Ishikawa (cell line): ENCODE measurements around the gene GASK1A.

Experiments
- CEBPB ChIP-seq: IDR thresholded peaks from 2 replicates; pipeline ENCODE4 v1.6.1; 2012
- CREB1 ChIP-seq: IDR thresholded peaks from 2 replicates; pipeline ENCODE4 v1.6.1; 2012; ENCODE audit warnings: low read depth
- EGR1 ChIP-seq: IDR thresholded peaks from 2 replicates; pipeline ENCODE4 v1.6.1; 2012
- EP300 ChIP-seq: IDR thresholded peaks from 2 replicates; pipeline ENCODE4 v1.6.1; 2012; ENCODE audit warnings: borderline replicate concordance
- FOXM1 ChIP-seq: IDR thresholded peaks from 2 replicates; pipeline ENCODE4 v1.6.1; 2012; ENCODE audit warnings: low read depth, borderline replicate concordance
- MAX ChIP-seq: IDR thresholded peaks from 2 replicates; pipeline ENCODE4 v1.6.1; 2012
- NFIC ChIP-seq: IDR thresholded peaks from 2 replicates; pipeline ENCODE4 v1.6.1; 2012
- RAD21 ChIP-seq: IDR thresholded peaks from 2 replicates; pipeline ENCODE4 v1.6.1; 2012; ENCODE audit warnings: low read depth
- REST ChIP-seq: IDR thresholded peaks from 2 replicates; pipeline ENCODE4 v1.6.1; 2012; ENCODE audit warnings: low read depth, mild to moderate bottlenecking
- TAF1 ChIP-seq: IDR thresholded peaks from 2 replicates; pipeline ENCODE4 v1.6.1; 2012; ENCODE audit warnings: low read depth, mild to moderate bottlenecking
- TCF12 ChIP-seq: IDR thresholded peaks from 2 replicates; pipeline ENCODE4 v1.6.1; 2012; ENCODE audit warnings: low read depth
- TEAD4 ChIP-seq: IDR thresholded peaks from 2 replicates; pipeline ENCODE4 v1.6.1; 2012
- USF1 ChIP-seq: IDR thresholded peaks from 2 replicates; pipeline ENCODE4 v1.6.1; 2012
- YY1 ChIP-seq: IDR thresholded peaks from 2 replicates; pipeline ENCODE4 v1.6.1; 2012; ENCODE audit warnings: low read depth
- ZBTB7A ChIP-seq: IDR thresholded peaks from 2 replicates; pipeline ENCODE4 v1.6.1; 2012; ENCODE audit warnings: low read depth

GASK1A gene

GRCh38 chr3:43006825-43007224 lies 27.7 kb downstream of the GASK1A start:
- TF ChIP-seq NFIC: no peak
- TF ChIP-seq EP300: no peak
- no peak for TF ChIP-seq TCF12
- TF ChIP-seq RAD21: no peak
- TF ChIP-seq YY1: no peak
- TF ChIP-seq EGR1: no peak
- no peak for TF ChIP-seq ZBTB7A
- no peak for TF ChIP-seq FOXM1
- no peak for TF ChIP-seq TAF1
- TF ChIP-seq REST: no peak
- TF ChIP-seq CEBPB: no peak
- no peak for TF ChIP-seq CREB1
- TF ChIP-seq TEAD4: no peak
- TF ChIP-seq MAX: no peak
- no peak for TF ChIP-seq USF1

- no peak for TF ChIP-seq MAX
- TF ChIP-seq TCF12: no peak
- TF ChIP-seq ZBTB7A: no peak
- no peak for TF ChIP-seq YY1
- no peak for TF ChIP-seq TEAD4
- no peak for TF ChIP-seq USF1
- no peak for TF ChIP-seq FOXM1
- TF ChIP-seq NFIC: no peak
- TF ChIP-seq REST: no peak
- TF ChIP-seq TAF1: no peak
- no peak for TF ChIP-seq EP300
- TF ChIP-seq CEBPB: no peak
- TF ChIP-seq RAD21: no peak
- TF ChIP-seq CREB1: no peak
Observed at GRCh38 chr3:43009547-43009946, 30.4 kb downstream of the GASK1A start.

- TF ChIP-seq TAF1 (no peak), ZBTB7A (no peak), MAX (no peak), EP300 (no peak), REST (no peak), YY1 (no peak), NFIC (no peak), EGR1 (no peak)
Observed at GRCh38 chr3:43010638-43011037, 31.5 kb downstream of the GASK1A start.

DNA sequence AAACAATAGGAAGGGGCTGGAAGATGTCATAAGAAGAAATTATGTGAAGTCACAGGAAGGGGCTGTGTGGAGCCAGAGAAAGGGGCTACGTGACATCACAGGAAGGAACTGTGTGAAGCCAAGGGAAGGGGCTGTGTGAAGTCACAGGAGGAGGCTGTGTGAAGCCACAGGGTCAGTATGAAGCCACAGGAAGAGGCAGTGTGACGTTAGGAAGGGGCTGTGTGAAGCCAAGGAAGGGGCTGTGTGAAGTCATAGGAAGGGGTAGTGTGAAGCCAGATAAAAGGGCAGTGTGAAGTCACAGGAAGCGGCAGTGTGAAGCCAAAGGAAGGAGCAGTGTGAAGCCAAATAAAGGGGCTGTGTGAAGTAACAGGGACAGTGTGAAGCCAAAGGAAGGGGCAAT lies 32.5 kb downstream of the GASK1A start:
- no peak for TF ChIP-seq FOXM1
- no peak for TF ChIP-seq YY1
- TF ChIP-seq ZBTB7A: no peak
- TF ChIP-seq MAX: no peak
- TF ChIP-seq TCF12: no peak
- no peak for TF ChIP-seq CEBPB

DNA sequence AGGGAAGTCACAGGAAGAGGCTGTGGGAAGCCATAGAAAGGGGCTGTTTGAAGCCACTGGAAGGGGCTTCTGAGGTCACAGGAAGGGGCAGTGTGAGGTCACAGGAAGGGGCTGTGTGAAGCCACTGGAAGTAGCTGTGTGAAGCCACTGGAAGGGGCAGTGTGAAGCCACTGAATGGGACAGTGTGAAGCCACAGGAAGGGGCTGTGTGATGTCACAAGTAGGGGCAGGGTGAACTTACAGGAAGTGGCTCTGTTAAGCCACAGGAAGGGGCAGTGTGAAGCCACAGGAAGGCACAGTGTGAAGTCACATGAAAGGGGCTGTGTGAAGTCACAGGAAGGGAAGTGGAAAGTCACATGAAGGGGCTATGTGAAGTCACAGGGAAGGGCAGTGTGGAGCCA lies 33.1 kb downstream of the GASK1A start:
- TF ChIP-seq TAF1 (no peak), TEAD4 (no peak), TCF12 (no peak), ZBTB7A (no peak), CREB1 (no peak), EGR1 (no peak), CEBPB (no peak), MAX (no peak)
